GM23338 (cell line): ENCODE results near the gene ADGRD1. TPM values are rescaled to one million over a fixed set of nuclear protein-coding genes. Genes with fewer than 3 reads are reported as not detected.

Experiments
- ATAC-seq: fragments of 200-7000 bp; cut with Tn5 transposase; 3 replicates; pipeline ENCODE4 v1.9.1; 2020
- DNase-seq: peaks from one replicate; pipeline ENCODE4 v3.0.0-alpha.2; 2015; ENCODE audit warnings: low spot score
- H2AFZ ChIP-seq: fragments of 200-600 bp; sonication (generic); 2 replicates; pipeline ENCODE4 v1.8.0; 2016; ENCODE audit warnings: antibody characterized with exemption, mild to moderate bottlenecking, moderate library complexity
- H3F3A ChIP-seq: fragments of 200-600 bp; sonication (generic); replicated peaks from 2 replicates; pipeline ENCODE4 v1.8.0; 2017; ENCODE audit warnings: antibody characterized with exemption, mixed run types, low read depth
- H3K27ac ChIP-seq: fragments of 200-600 bp; sonication (generic); 2 replicates; pipeline ENCODE4 v1.6.1; 2016; ENCODE audit warnings: low read depth
- H3K27me3 ChIP-seq: fragments of 200-600 bp; sonication (generic); 2 replicates; pipeline ENCODE4 v1.8.0; 2016; ENCODE audit warnings: mild to moderate bottlenecking, mixed run types, moderate library complexity; ENCODE audit not compliant: insufficient read depth
- H3K36me3 ChIP-seq: fragments of 200-600 bp; sonication (generic); 2 replicates; pipeline ENCODE4 v1.8.0; 2016; ENCODE audit warnings: mild to moderate bottlenecking; ENCODE audit not compliant: insufficient read depth
- H3K4me1 ChIP-seq: fragments of 200-600 bp; sonication (generic); 2 replicates; pipeline ENCODE4 v1.8.0; 2016; ENCODE audit warnings: mild to moderate bottlenecking, moderate library complexity; ENCODE audit not compliant: insufficient read depth
- H3K4me2 ChIP-seq: fragments of 200-600 bp; sonication (generic); 2 replicates; pipeline ENCODE4 v1.7.1; 2017; ENCODE audit warnings: mixed run types
- H3K4me3 ChIP-seq: fragments of 200-600 bp; sonication (generic); 2 replicates; pipeline ENCODE4 v1.6.1; 2016; ENCODE audit warnings: mixed run types
- H3K79me2 ChIP-seq: fragments of 200-600 bp; sonication (generic); replicated peaks from 2 replicates; pipeline ENCODE4 v1.8.0; 2017; ENCODE audit warnings: mild to moderate bottlenecking; ENCODE audit not compliant: insufficient read depth
- H3K9me2 ChIP-seq: fragments of 200-600 bp; sonication (generic); 2 replicates; pipeline ENCODE4 v1.8.0; 2017; ENCODE audit not compliant: insufficient read depth
- H4K20me1 ChIP-seq: fragments of 200-600 bp; sonication (generic); replicated peaks from 2 replicates; pipeline ENCODE4 v1.8.0; 2017; ENCODE audit warnings: mild to moderate bottlenecking; ENCODE audit not compliant: insufficient read depth
- H3K27ac Mint-ChIP-seq: 2 replicates; pipeline ENCODE4 v1.8.0; 2020; ENCODE audit warnings: inconsistent platforms, mild to moderate bottlenecking, moderate library complexity, mixed read lengths
- H3K27me3 Mint-ChIP-seq: 3 replicates; pipeline ENCODE4 v1.8.0; 2022; ENCODE audit warnings: low read depth, mild to moderate bottlenecking, moderate library complexity, mixed read lengths, inconsistent platforms; ENCODE audit not compliant: insufficient read depth, poor library complexity
- H3K36me3 Mint-ChIP-seq: 3 replicates; pipeline ENCODE4 v1.8.0; 2021; ENCODE audit warnings: low read depth, mild to moderate bottlenecking, inconsistent platforms, moderate library complexity, mixed read lengths
- H3K4me1 Mint-ChIP-seq: 3 replicates; pipeline ENCODE4 v1.8.0; 2020; ENCODE audit warnings: mild to moderate bottlenecking, inconsistent platforms, mixed read lengths
- H3K4me3 Mint-ChIP-seq: 3 replicates; pipeline ENCODE4 v1.8.0; 2021; ENCODE audit warnings: moderate library complexity, mild to moderate bottlenecking, inconsistent platforms, mixed read lengths
- H3K9me3 Mint-ChIP-seq: 3 replicates; pipeline ENCODE4 v1.8.0; 2020; ENCODE audit warnings: moderate library complexity, mild to moderate bottlenecking, inconsistent platforms, mixed read lengths
- CREB1 ChIP-seq: fragments of 250-450 bp; sonication (Bioruptor Pico); IDR thresholded peaks from 2 replicates; pipeline ENCODE4 v1.5.0; 2020; ENCODE audit warnings: low read depth, mild to moderate bottlenecking, moderate library complexity
- CTCF ChIP-seq, 2 experiments: fragments of 200-600 bp in 1 of 2; sonication (generic) in 1 of 2; conservative IDR thresholded peaks; 2 replicates each; pipeline versions ENCODE4 v1.5.1 to v1.6.1; 2016 to 2017; ENCODE audit warnings: antibody characterized with exemption in 2 of 2, low read depth in 2 of 2, mild to moderate bottlenecking in 2 of 2, moderate library complexity in 1 of 2
- ETS1 ChIP-seq: IDR thresholded peaks from 2 replicates; pipeline ENCODE4 v1.6.1; 2016; ENCODE audit warnings: antibody characterized with exemption
- EZH2 ChIP-seq: fragments of 200-600 bp; sonication (generic); IDR thresholded peaks from one replicate; pipeline ENCODE4 v1.8.0; 2017; ENCODE audit warnings: antibody characterized with exemption, mild to moderate bottlenecking, low read depth; ENCODE audit not compliant: unreplicated experiment
- EZH2phosphoT487 ChIP-seq: fragments of 200-600 bp; sonication (generic); IDR thresholded peaks from one replicate; pipeline ENCODE4 v1.8.1; 2018; ENCODE audit warnings: antibody characterized with exemption; ENCODE audit not compliant: unreplicated experiment
- JUNB ChIP-seq: IDR thresholded peaks from one replicate; pipeline ENCODE4 v1.6.1; 2016; ENCODE audit warnings: antibody characterized with exemption; ENCODE audit not compliant: unreplicated experiment
- NANOG ChIP-seq: IDR thresholded peaks from 2 replicates; pipeline ENCODE4 v1.6.1; 2016; ENCODE audit warnings: antibody characterized with exemption, borderline replicate concordance
- POLR2AphosphoS5 ChIP-seq: IDR thresholded peaks from 2 replicates; pipeline ENCODE4 v1.6.1; 2016; ENCODE audit warnings: antibody characterized with exemption, low read depth
- STAT1 ChIP-seq: IDR thresholded peaks from one replicate; pipeline ENCODE4 v1.6.1; 2016; ENCODE audit warnings: antibody characterized with exemption; ENCODE audit not compliant: unreplicated experiment
- ZNF114 ChIP-seq: fragments of 250-450 bp; sonication (Bioruptor Pico); IDR thresholded peaks from 2 replicates; pipeline ENCODE4 v1.5.0; 2020; ENCODE audit warnings: mild to moderate bottlenecking, moderate library complexity
- ZNF331 ChIP-seq: fragments of 250-450 bp; sonication (Bioruptor Pico); IDR thresholded peaks from 2 replicates; pipeline ENCODE4 v1.5.0; 2020; ENCODE audit warnings: low read depth, mild to moderate bottlenecking, moderate library complexity
- ZNF462 ChIP-seq: fragments of 250-450 bp; sonication (Bioruptor Pico); IDR thresholded peaks from 2 replicates; pipeline ENCODE4 v1.5.0; 2020; ENCODE audit warnings: mild to moderate bottlenecking, moderate library complexity
- polyA plus RNA-seq: library from polyadenylated mRNA; unstranded; fragments of >200 nt; fragmentation: Nextera tagmentation; extraction: Ambion mirVana; gene quantifications from 2 replicates; pipeline ENCODE4 v1.2.1, GENCODE V29; 2016
- total RNA-seq: library from RNA; depleted of rRNA; stranded (reverse); fragments of >200 nt; shearing (Covaris generic); gene quantifications from 2 replicates; pipeline ENCODE4 v1.2.3, GENCODE V29; 2014
- TF ChIP-seq, protein P1 (sequence below): IDR thresholded peaks from one replicate; pipeline ENCODE4 v1.6.1; 2018; ENCODE audit warnings: antibody characterized with exemption; ENCODE audit not compliant: unreplicated experiment

ADGRD1 gene
- total and polyA plus RNA-seq, 2 experiments from 2014 or later, result 1.4 TPM; not detected in 1

DNA sequence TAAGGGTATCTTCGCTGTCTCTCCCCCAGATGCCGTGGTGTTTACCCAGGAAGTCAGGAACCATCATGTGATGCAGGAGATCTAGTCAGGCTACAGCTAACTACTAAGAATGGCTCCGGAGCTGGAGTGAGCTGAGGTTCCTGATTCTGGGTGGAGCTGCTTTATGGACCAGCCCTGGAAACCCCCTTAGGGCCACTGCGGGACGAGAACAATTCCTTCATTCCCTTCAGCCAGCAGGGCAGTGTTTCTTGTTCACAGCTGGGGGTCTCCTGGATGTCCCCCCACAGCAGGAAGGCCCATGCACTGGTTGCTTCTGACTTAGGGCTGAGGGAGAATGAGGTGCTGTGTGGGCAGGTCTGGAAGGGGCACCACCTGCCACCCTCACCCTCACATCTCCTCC lies 199.3 kb downstream of the ADGRD1 start (continued):
- TF ChIP-seq STAT1, result no peak

DNA sequence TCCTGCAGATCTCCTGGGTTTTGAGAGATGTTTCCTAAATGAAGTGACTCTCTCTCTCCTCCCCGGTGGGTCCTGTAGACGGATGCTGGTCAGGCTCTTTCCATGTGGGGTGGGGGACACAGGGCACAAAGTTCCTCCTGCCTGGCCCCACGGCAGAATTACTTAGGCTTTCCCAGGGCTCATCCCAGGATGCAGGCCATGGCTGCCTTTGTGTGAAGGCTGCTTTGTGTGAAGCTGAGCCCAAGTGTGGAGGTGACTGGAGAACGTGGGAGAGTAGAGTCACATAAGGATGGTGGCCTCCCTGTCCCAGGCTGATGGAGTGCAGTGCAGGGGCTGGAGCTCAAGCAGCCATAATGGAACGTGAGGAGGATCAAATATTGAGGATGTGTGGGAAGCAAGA lies 200.2 kb downstream of the ADGRD1 start:
- Histone ChIP-seq H3K4me3 (no peak overlapping the region), H3K4me1 (no peaks in the 10 kb centered on the region), H3K27ac (no peak overlapping the region), H3K79me2 (no peaks in the 10 kb centered on the region), H3F3A (no peaks in the 10 kb centered on the region), H2AFZ (no peak overlapping the region), H3K36me3 (no peaks in the 10 kb centered on the region), H3K27me3 (no peaks in the 10 kb centered on the region), H3K9me2 (no peaks in the 10 kb centered on the region), H4K20me1 (no peaks in the 10 kb centered on the region), H3K4me2 (no peak overlapping the region)
- H3K27me3 Mint-ChIP-seq, result no peaks in the 10 kb centered on the region
- no peak for ATAC-seq
- H3K36me3 Mint-ChIP-seq, result no peaks in the 10 kb centered on the region
- no peak overlapping the region for H3K27ac Mint-ChIP-seq
- no peak overlapping the region for H3K4me3 Mint-ChIP-seq
- DNase-seq, result no peak
- H3K9me3 Mint-ChIP-seq, result no peaks in the 10 kb centered on the region; the same call in 1 of the 3 replicates
- no peaks in the 10 kb centered on the region for H3K4me1 Mint-ChIP-seq
- TF ChIP-seq NANOG, result no peak
- no peak for TF ChIP-seq CREB1 (CRISPR knock-in tag)
- TF ChIP-seq ZNF114, result no peak
- TF ChIP-seq STAT1, result no peak
- TF ChIP-seq ETS1, result no peak
- no peak for TF ChIP-seq EZH2
- TF ChIP-seq CTCF (conservative IDR thresholded peaks at IDR 0.05; ENCODE audit: low read depth in 2 of 2), result no peak
- no peak for TF ChIP-seq JUNB
- TF ChIP-seq ZNF462 (CRISPR knock-in tag), result no peak
- no peak for TF ChIP-seq POLR2AphosphoS5
- no peak for TF ChIP-seq ZNF331 (CRISPR knock-in tag)
- TF ChIP-seq EZH2phosphoT487, result no peak
- TF ChIP-seq, protein P1, sequence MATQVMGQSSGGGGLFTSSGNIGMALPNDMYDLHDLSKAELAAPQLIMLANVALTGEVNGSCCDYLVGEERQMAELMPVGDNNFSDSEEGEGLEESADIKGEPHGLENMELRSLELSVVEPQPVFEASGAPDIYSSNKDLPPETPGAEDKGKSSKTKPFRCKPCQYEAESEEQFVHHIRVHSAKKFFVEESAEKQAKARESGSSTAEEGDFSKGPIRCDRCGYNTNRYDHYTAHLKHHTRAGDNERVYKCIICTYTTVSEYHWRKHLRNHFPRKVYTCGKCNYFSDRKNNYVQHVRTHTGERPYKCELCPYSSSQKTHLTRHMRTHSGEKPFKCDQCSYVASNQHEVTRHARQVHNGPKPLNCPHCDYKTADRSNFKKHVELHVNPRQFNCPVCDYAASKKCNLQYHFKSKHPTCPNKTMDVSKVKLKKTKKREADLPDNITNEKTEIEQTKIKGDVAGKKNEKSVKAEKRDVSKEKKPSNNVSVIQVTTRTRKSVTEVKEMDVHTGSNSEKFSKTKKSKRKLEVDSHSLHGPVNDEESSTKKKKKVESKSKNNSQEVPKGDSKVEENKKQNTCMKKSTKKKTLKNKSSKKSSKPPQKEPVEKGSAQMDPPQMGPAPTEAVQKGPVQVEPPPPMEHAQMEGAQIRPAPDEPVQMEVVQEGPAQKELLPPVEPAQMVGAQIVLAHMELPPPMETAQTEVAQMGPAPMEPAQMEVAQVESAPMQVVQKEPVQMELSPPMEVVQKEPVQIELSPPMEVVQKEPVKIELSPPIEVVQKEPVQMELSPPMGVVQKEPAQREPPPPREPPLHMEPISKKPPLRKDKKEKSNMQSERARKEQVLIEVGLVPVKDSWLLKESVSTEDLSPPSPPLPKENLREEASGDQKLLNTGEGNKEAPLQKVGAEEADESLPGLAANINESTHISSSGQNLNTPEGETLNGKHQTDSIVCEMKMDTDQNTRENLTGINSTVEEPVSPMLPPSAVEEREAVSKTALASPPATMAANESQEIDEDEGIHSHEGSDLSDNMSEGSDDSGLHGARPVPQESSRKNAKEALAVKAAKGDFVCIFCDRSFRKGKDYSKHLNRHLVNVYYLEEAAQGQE, result no peak
